ENCODE measurements around the gene ANKRD28. TPM values are rescaled to one million over a fixed set of nuclear protein-coding genes. Genes with fewer than 3 reads are reported as not detected.

ANKRD28 gene
- total and polyA plus RNA-seq, 2 of the 4 experiments (the other 2 are of a cell fraction) = 52.6 to 211 TPM

DNA sequence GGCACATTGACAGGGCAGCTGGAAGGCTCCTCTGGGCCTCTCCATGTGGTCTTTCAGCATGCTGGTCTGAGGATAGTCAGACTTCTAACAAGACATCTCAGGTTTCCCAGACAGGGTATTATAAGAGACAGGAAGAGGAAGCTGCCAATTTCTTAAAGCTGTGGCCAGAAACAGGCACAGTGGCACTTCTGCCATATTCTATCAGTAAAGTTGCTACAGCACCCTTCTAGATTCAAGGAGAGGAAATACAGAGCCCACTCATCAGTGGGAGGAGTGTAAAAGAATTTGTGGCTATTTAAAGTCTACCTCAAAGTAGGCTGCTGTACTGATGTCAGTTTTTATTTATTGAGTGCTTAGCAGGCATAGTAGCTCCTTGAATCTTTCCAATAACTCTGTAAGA lies 140.8 kb downstream of the ANKRD28 start:
- no peak overlapping the region for H3K9ac ChIP-seq (ENCODE audit: low read depth, low read length)
- H3K9me3 ChIP-seq (ENCODE audit: control insufficient read depth, insufficient read depth, low read length) = peaks cover 8% of the 10 kb centered on the region
- ATAC-seq (ENCODE audit: low read depth) = no peak
- TF ChIP-seq, protein P1, sequence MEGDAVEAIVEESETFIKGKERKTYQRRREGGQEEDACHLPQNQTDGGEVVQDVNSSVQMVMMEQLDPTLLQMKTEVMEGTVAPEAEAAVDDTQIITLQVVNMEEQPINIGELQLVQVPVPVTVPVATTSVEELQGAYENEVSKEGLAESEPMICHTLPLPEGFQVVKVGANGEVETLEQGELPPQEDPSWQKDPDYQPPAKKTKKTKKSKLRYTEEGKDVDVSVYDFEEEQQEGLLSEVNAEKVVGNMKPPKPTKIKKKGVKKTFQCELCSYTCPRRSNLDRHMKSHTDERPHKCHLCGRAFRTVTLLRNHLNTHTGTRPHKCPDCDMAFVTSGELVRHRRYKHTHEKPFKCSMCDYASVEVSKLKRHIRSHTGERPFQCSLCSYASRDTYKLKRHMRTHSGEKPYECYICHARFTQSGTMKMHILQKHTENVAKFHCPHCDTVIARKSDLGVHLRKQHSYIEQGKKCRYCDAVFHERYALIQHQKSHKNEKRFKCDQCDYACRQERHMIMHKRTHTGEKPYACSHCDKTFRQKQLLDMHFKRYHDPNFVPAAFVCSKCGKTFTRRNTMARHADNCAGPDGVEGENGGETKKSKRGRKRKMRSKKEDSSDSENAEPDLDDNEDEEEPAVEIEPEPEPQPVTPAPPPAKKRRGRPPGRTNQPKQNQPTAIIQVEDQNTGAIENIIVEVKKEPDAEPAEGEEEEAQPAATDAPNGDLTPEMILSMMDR (conservative IDR thresholded peaks at IDR 0.05; ENCODE audit: low read depth, low read length) = no peak
- TF ChIP-seq NFE2L2 (IDR thresholded peaks at IDR 0.05; ENCODE audit: low read depth, low read length) (no peak), MAZ (IDR thresholded peaks at IDR 0.05; ENCODE audit: borderline replicate concordance, low read depth, low read length) (no peak), SMC3 (IDR thresholded peaks at IDR 0.05; ENCODE audit: low read depth, low read length) (no peak), RCOR1 (IDR thresholded peaks at IDR 0.05; ENCODE audit: insufficient replicate concordance, low read length) (no peak), MXI1 (IDR thresholded peaks at IDR 0.05; ENCODE audit: borderline replicate concordance, low read depth, low read length) (no peak), CEBPB (IDR thresholded peaks at IDR 0.05; ENCODE audit: low read depth, low read length) (no peak), RAD21 (IDR thresholded peaks at IDR 0.05; ENCODE audit: low read length) (no peak), CHD1 (IDR thresholded peaks at IDR 0.05; ENCODE audit: low read depth, low read length) (no peak), POLR2A (IDR thresholded peaks at IDR 0.05; ENCODE audit: low read depth, low read length) (no peak), FOS (IDR thresholded peaks at IDR 0.05; ENCODE audit: low read depth, low read length) (no peak), RFX5 (IDR thresholded peaks at IDR 0.05; ENCODE audit: low read depth, low read length) (no peak), BHLHE40 (IDR thresholded peaks at IDR 0.05; ENCODE audit: low read depth, low read length) (no peak), MAFK (IDR thresholded peaks at IDR 0.05; ENCODE audit: low read depth, low read length) (no peak)
- TF ChIP-seq, protein P2, sequence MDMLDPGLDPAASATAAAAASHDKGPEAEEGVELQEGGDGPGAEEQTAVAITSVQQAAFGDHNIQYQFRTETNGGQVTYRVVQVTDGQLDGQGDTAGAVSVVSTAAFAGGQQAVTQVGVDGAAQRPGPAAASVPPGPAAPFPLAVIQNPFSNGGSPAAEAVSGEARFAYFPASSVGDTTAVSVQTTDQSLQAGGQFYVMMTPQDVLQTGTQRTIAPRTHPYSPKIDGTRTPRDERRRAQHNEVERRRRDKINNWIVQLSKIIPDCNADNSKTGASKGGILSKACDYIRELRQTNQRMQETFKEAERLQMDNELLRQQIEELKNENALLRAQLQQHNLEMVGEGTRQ (IDR thresholded peaks at IDR 0.05; ENCODE audit: low read depth, low read length) = no peak
- TF ChIP-seq, protein P3, sequence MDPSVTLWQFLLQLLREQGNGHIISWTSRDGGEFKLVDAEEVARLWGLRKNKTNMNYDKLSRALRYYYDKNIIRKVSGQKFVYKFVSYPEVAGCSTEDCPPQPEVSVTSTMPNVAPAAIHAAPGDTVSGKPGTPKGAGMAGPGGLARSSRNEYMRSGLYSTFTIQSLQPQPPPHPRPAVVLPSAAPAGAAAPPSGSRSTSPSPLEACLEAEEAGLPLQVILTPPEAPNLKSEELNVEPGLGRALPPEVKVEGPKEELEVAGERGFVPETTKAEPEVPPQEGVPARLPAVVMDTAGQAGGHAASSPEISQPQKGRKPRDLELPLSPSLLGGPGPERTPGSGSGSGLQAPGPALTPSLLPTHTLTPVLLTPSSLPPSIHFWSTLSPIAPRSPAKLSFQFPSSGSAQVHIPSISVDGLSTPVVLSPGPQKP (IDR thresholded peaks at IDR 0.05; ENCODE audit: borderline replicate concordance, low read depth, low read length) = no peak
- H3K36me3 ChIP-seq (ENCODE audit: control insufficient read depth, insufficient read depth, low read length) = no peaks in the 10 kb centered on the region
- POLR2A ChIA-PET (ENCODE audit: unreplicated experiment) = no interaction called here
- H2BK5ac ChIP-seq (ENCODE audit: low read depth, low read length, poor library complexity, severe bottlenecking) = no peak overlapping the region
- no peak overlapping the region for H2AFZ ChIP-seq (replicated peaks; ENCODE audit: low read length, poor library complexity)
- no peaks in the 10 kb centered on the region for H4K20me1 ChIP-seq (ENCODE audit: insufficient read depth, low read length)
- peaks cover 5% of the 10 kb centered on the region for H3K9me1 ChIP-seq (ENCODE audit: insufficient read depth, low read length)
- no peak overlapping the region for H2AK9ac ChIP-seq (replicated peaks; ENCODE audit: low read depth, low read length, poor library complexity)
- in situ Hi-C loops (cut with MboI; ENCODE audit: low sequenced_read_pairs) (no loop called here), dilution Hi-C loops (cut with HindIII; ENCODE audit: low sequenced_read_pairs, unreplicated experiment) (no loop called here), intact Hi-C loops (cut with micrococcal nuclease) (no loop called here)
- no peak overlapping the region for H3K27ac ChIP-seq (ENCODE audit: insufficient read depth, low read length)
- no TSS peak for BruUV-seq (replicated peaks)
- no peak overlapping the region for H2BK15ac ChIP-seq (ENCODE audit: low read depth, low read length)
- H3K23ac ChIP-seq (ENCODE audit: low read depth, low read length) = no peak overlapping the region
- no peak overlapping the region for H3K14ac ChIP-seq (replicated peaks; ENCODE audit: low read depth, low read length)
- peaks cover 5% of the 10 kb centered on the region for H3K4me1 ChIP-seq (ENCODE audit: control insufficient read depth, insufficient read depth, low read length)
- CTCF ChIA-PET = interaction anchor here (1.5 kb wide), 1 partner anchor 26 kb away, joined by 3 read pairs; no protein-coding TSS in a partner anchor
- no peak for DNase-seq
- H3K4me3 ChIP-seq (ENCODE audit: insufficient read depth, low read depth, low read length) = no peak overlapping the region
- no peak overlapping the region for H3K18ac ChIP-seq (ENCODE audit: low read depth, low read length)
- H3K4ac ChIP-seq (ENCODE audit: low read depth, low read length) = no peak overlapping the region
- H2BK120ac ChIP-seq (ENCODE audit: low read depth, low read length) = no peak overlapping the region
- H3K4me2 ChIP-seq (ENCODE audit: low read depth, low read length) = no peak overlapping the region
- no peak overlapping the region for H3K56ac ChIP-seq (ENCODE audit: extremely low read depth, insufficient read depth, low read length)
- no peak overlapping the region for H4K91ac ChIP-seq (ENCODE audit: insufficient read depth, low read depth, low read length)
- H4K5ac ChIP-seq (ENCODE audit: low read depth, low read length) = no peak overlapping the region
- H3K79me1 ChIP-seq (ENCODE audit: low read depth in 1 of 2, low read length in 2 of 2) = 0 out of 4 replicates have a peak, but pooled peaks cover 0 to 5% of the 10 kb centered on the region in 2 experiments
- no peaks in the 10 kb centered on the region for H3K27me3 ChIP-seq (ENCODE audit: control insufficient read depth, insufficient read depth, low read length)
- no peak overlapping the region for H4K8ac ChIP-seq (ENCODE audit: low read depth in 2 of 2, low read length in 2 of 2)
- H2BK20ac ChIP-seq (ENCODE audit: low read depth, low read length) = no peak overlapping the region
- H2AK5ac ChIP-seq (ENCODE audit: low read depth, low read length) = no peak overlapping the region

All from IMR-90 (cell line).